AG04449 (cell line): ENCODE measurements around the gene CERKL.

Experiments
- CTCF ChIA-PET: fragments of 350-600 bp; formaldehyde crosslinking; extraction: SDS; loops from one replicate; lab custom pipeline; 2021; ENCODE audit warnings: antibody characterized with exemption; lab: Yijun Ruan, JAX
- POLR2A ChIA-PET: fragments of 400-600, 350-600 bp; formaldehyde crosslinking; extraction: SDS; loops from one replicate; lab custom pipeline; 2020; ENCODE audit warnings: antibody characterized with exemption, inconsistent platforms; lab: Yijun Ruan, JAX
- DNase-seq: peaks from one replicate; pipeline ENCODE4 v3.0.0-alpha.2; 2010; ENCODE audit warnings: low read depth, low spot score
- H3K4me3 ChIP-seq: 2 replicates; pipeline ENCODE4 v1.5.1; 2011; ENCODE audit warnings: low read depth, mild to moderate bottlenecking, control low read depth, low read length
- TF ChIP-seq, protein P1 (sequence below): IDR thresholded peaks from one replicate; pipeline ENCODE4 v1.5.1; 2011; ENCODE audit warnings: mild to moderate bottlenecking, moderate library complexity, low read length, control low read depth, inconsistent platforms; ENCODE audit not compliant: insufficient read depth; ENCODE audit errors: missing control alignments

CERKL gene

DNA sequence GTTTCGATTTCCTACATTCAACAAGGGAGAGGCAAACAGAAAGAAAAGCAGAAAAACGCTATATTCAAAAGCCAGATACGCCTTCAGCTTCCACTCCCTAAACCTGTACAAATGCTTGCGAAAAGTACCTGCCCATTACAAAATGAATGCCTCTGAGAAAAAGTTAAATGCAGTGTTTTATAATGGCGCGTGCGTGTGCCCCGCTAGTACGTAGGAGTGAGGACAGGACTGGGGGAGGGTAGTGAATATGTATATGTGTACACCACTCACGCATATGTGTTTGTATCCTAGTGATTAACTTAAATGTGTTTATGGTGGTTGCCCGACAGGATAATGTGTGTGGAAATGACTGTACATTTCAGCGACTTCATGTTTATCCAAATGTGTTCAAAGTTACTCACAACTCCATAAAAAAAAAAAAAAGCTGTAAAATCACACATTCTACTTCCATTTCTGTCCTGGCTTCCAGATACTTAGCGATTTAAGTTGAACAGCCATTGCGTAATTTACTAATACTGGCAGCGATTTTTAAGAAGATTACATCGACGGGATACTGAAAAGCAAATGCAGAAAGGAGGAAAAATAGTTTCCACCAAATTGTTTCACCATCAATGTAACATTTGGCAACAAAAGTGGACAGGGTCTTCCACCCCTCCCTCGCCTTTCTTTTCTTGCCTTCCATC lies 22.1 kb upstream of the CERKL start:
- no peak overlapping the region for H3K4me3 ChIP-seq
- TF ChIP-seq, protein P1, sequence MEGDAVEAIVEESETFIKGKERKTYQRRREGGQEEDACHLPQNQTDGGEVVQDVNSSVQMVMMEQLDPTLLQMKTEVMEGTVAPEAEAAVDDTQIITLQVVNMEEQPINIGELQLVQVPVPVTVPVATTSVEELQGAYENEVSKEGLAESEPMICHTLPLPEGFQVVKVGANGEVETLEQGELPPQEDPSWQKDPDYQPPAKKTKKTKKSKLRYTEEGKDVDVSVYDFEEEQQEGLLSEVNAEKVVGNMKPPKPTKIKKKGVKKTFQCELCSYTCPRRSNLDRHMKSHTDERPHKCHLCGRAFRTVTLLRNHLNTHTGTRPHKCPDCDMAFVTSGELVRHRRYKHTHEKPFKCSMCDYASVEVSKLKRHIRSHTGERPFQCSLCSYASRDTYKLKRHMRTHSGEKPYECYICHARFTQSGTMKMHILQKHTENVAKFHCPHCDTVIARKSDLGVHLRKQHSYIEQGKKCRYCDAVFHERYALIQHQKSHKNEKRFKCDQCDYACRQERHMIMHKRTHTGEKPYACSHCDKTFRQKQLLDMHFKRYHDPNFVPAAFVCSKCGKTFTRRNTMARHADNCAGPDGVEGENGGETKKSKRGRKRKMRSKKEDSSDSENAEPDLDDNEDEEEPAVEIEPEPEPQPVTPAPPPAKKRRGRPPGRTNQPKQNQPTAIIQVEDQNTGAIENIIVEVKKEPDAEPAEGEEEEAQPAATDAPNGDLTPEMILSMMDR = no peak
- no peak for DNase-seq
- ChIA-PET POLR2A (no interaction called here), CTCF (no interaction called here)

DNA sequence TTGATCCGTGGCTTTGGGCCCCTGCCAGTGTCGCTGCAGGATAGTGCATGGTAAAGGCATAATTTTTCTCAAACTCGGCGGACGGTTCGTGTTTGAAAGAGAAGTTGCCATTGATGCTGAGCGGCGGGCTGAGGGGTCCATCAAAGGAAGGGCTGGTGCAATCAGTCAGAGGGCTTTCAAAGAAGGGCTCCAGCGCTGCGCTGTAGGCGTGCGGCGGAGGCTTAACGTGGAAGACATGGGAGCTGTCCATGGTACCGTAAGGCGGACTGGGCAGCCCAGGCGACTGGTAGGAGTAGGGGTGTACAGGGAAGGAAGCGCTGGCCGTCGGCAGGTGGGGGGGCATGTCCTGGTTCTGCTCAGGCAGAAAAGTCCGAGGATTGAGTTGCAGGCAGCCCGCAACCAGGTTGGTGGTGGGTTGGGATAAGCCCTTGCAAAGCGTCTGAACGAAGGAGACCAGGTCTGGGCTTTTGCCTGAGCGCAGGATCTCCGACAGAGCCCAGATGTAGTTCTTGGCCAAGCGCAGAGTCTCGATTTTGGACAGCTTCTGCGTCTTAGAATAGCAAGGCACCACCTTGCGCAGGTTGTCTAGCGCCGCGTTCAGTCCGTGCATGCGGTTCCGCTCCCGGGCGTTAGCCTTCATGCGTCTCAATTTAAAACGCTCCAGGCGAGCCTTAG lies 21.1 kb upstream of the CERKL start:
- CTCF ChIA-PET = interaction anchor here (1.1 kb wide), 1 partner anchor 573 kb away, joined by 3 read pairs; no protein-coding TSS in a partner anchor
- DNase-seq = peak; percentile 2
- POLR2A ChIA-PET = no interaction called here
- TF ChIP-seq, protein P1 = no peak
- H3K4me3 ChIP-seq = no peak overlapping the region

DNA sequence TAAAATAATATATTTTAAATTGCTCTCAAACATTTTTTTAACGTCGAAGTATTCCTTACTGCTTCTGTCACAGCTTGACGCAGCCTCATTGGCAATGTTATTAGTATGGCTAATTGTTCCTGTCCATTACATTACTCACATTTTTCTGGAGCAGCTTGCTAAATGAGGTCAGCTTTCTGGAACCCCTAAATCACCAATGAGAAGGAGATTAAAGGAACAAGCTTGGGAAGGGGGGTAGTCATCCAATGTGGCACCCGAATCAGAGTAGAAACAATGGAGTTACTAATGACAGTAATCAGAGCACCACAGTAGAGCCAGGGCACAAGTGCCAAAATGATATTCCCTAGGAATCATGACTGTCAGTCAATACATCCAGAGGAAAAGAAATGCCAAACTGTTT lies 18.3 kb upstream of the CERKL start:
- H3K4me3 ChIP-seq = no peak overlapping the region
- TF ChIP-seq, protein P1 = no peak
- POLR2A ChIA-PET = no interaction called here
- DNase-seq = no peak
- CTCF ChIA-PET = no interaction called here

DNA sequence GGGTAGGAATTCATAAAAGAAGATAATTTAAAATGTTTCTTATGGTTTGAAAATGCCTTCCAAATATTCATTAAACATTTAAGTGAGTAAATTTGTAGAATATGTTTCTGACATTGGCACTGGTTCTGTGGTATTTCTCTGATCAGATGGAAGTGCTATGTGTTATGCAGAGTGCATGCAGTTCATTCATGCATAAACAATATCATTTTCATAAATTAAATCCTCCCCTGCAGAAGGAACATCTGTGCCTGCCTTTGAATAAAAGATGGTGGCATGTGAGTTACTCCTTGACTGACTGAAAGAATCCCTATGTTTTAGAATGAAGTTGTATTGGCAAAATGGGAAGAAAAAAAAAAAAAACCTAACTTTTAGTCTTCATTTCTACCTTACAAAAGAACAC lies 17.6 kb upstream of the CERKL start:
- CTCF ChIA-PET = no interaction called here
- POLR2A ChIA-PET = no interaction called here
- DNase-seq = no peak
- no peak overlapping the region for H3K4me3 ChIP-seq
- TF ChIP-seq, protein P1 = no peak

DNA sequence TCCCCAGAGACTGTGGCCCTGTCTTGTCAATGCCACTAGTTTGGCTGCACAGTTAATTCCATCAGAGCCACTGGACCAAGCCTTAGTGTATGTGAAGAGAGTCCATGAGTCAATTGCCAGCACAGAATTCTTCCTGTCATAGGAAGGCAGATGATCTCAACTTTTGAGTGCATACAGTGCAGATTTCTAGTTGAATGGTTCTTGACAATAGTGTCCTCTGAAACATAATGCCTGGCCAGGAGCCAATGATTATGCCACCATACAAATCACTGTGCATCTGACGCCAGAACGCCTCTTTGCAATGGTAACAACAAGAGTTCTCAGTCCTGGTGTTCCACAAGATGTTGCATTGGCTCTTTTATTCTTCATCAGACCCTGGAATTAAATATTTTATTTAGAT lies 16.3 kb upstream of the CERKL start:
- no peak for DNase-seq
- H3K4me3 ChIP-seq = no peak overlapping the region
- TF ChIP-seq, protein P1 = no peak
- ChIA-PET POLR2A (no interaction called here), CTCF (no interaction called here)

DNA sequence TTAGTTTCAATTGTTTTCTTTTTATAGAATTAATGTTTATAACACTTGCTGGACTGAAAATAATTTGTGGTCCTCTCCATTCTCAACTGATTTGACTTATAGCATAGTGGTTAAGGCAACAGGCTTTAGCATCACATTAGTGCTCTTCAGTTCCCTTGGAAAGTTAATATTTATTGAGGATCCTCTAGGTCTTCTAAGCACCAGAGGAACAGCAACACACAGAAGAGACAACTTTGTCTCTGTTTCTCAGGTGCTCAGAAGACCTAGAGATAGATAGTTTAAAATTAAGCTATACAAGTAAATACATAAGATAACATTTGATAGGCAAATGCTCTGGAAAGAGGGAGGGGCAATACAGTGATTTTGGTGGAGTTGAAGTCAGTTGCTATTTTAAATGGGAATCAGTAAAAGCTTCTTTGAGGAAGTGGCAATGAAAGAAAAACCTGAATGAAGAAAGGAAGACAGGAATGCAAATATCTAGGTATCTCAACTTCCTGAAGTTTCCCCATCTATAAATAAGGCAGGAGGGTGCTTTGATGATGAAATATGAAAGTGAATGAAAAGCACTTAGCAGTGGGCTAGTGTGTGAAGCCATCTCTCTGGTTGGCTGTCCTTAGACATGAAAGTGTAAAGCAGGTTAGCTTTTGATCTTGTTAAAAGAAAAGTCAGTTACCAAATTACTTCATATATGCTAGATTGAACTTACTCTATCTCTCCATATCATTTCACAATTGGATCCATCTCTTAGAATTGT lies 15.5 kb upstream of the CERKL start:
- DNase-seq = no peak
- ChIA-PET POLR2A (no interaction called here), CTCF (interaction anchor here (0.6 kb wide), 1 partner anchor 184 kb away, joined by 3 read pairs; no protein-coding TSS in a partner anchor)
- no peak overlapping the region for H3K4me3 ChIP-seq
- TF ChIP-seq, protein P1 = no peak
